Fibroblast of lung (primary cell): ENCODE measurements around the gene CTPS2.

Source experiments
- EZH2 ChIP-seq: IDR thresholded peaks from 2 replicates; pipeline ENCODE4 v1.5.1; 2012; ENCODE audit warnings: low read length, control low read depth, mild to moderate bottlenecking; ENCODE audit errors: missing control alignments
- TF ChIP-seq, protein P1 (sequence below), 2 donors: IDR thresholded peaks in 1 of 2; conservative IDR thresholded peaks in 1 of 2; 1 replicate in 1 of 2; 2 replicates in 1 of 2; pipeline ENCODE4 v1.5.1; 2011 to 2012; ENCODE audit warnings: low read length in 2 of 2, control low read depth in 1 of 2, inconsistent platforms in 1 of 2, low read depth in 1 of 2, mild to moderate bottlenecking in 1 of 2

DNA sequence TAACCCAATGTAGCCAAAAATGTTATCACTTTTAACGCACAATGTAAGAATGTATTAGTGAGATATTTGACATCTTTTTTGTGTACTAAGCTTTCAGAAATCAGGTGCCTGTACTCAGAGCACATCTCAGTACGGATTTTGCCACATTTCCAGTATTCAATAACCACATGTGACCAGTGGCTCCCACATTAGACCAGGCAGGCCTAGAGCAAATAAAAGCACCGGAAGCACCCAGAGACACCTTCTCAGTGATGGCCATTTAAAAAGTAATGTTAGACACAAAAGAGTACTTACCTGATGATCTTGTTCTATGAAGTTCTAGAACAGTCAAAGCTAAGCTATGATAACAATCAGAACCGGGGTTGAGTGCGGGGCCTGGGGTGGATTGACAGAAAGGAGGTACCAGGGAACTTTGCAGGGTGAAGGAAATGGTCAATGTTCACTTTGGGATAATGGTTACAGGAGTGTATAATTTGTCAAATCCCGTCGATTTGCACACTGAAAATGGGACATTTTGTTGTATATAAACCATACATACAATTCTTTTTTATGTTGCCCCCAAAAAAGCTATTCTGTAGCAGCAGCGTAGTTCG is 1.2 kb downstream of the CTPS2 start:
- TF ChIP-seq EZH2 = no peak
- TF ChIP-seq, protein P1, sequence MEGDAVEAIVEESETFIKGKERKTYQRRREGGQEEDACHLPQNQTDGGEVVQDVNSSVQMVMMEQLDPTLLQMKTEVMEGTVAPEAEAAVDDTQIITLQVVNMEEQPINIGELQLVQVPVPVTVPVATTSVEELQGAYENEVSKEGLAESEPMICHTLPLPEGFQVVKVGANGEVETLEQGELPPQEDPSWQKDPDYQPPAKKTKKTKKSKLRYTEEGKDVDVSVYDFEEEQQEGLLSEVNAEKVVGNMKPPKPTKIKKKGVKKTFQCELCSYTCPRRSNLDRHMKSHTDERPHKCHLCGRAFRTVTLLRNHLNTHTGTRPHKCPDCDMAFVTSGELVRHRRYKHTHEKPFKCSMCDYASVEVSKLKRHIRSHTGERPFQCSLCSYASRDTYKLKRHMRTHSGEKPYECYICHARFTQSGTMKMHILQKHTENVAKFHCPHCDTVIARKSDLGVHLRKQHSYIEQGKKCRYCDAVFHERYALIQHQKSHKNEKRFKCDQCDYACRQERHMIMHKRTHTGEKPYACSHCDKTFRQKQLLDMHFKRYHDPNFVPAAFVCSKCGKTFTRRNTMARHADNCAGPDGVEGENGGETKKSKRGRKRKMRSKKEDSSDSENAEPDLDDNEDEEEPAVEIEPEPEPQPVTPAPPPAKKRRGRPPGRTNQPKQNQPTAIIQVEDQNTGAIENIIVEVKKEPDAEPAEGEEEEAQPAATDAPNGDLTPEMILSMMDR (conservative IDR thresholded peaks at IDR 0.05 in 1 of 2, IDR thresholded peaks at IDR 0.05 in 1 of 2; ENCODE audit: low read depth in 1 of 2, low read length in 2 of 2) = no peak
